ENCODE results near the gene MYBPH.

GRCh38 chr1:203120325-203121153, 55.1 kb downstream of the MYBPH start:
- TF ChIP-seq CTCF (conservative IDR thresholded peaks at IDR 0.05; ENCODE audit: low read depth, low read length) (no peak), EZH2 (IDR thresholded peaks at IDR 0.05; ENCODE audit: borderline replicate concordance, low read depth, low read length, poor library complexity, severe bottlenecking) (no peak)
